ENCODE results near the gene GPI.
"Not testable (repeated sequence)": the region's sequence is repeated elsewhere in the genome, so short reads cannot be mapped to it uniquely, and the experiment has no call there.

Gene GPI

GRCh38 chr19:34366738-34367623 lies 2.0 kb downstream of the GPI start:
- in situ Hi-C loops (cut with MboI; ENCODE audit: low sequenced_read_pairs) = no loop called here

- in situ Hi-C loops (cut with MboI; ENCODE audit: low sequenced_read_pairs) = no loop called here
These were observed 2.6 kb downstream of the GPI start for GRCh38 chr19:34367624-34367957.

DNA sequence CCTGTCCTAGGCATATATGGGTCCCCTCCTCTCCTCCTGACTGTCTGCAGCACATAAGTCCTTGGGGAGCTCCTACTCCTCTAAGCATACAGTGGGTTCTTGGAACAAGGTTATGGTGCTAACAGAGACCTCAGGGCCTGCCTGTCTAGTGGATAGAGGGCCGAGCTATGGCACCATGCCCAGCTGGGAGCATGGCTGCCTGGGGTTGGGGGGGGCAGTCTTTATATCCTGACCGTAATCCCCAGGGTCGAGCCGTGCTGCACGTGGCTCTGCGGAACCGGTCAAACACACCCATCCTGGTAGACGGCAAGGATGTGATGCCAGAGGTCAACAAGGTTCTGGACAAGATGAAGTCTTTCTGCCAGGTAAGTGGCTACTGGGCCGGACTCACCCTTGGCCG lies 3.3 kb downstream of the GPI start:
- in situ Hi-C loops (cut with MboI; ENCODE audit: low sequenced_read_pairs) = no loop called here

DNA sequence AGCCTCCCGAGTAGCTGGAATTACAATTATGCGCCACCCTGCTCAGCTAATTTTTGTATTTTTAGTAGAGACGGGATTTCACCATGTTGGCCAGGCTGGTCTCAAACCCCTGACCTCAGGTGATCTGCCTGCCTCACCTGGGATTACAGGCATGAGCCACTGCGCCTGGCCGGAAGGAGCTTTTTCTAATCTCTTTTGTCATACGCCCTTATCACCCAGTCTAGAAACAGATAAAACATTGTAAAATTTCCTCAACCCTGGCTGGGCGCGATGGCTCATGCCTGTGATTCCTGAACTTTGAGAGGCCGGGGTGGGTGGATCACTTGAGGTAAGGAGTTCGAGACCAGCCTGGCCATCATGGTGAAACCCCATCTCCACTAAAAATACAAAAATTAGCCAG lies 4.2 kb downstream of the GPI start:
- in situ Hi-C loops (cut with MboI; ENCODE audit: low sequenced_read_pairs) = not testable (repeated sequence)

- in situ Hi-C loops (cut with MboI; ENCODE audit: low sequenced_read_pairs) = no loop called here
These were observed 5.1 kb downstream of the GPI start for GRCh38 chr19:34370117-34370516.

DNA sequence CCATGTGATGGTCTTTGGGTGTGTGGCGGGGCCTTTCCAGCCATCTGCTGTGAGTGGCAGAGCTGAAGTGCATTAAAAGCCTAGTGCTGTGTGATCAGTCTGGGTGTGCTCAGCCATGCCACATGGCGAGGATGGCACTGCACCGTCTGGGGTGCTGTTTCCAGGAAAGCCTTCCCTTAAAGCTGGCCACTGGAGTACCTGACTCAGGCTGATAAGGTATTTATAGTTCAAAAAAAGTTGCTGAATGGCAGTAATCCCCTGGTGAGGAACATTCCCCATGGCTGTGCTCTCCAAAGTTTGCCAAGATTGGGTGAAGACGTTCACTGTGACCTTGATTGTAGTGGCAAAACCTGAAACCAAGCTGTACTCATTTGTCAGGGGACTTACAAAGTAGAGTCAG lies 6.0 kb downstream of the GPI start:
- in situ Hi-C loops (cut with MboI; ENCODE audit: low sequenced_read_pairs) = no loop called here

DNA sequence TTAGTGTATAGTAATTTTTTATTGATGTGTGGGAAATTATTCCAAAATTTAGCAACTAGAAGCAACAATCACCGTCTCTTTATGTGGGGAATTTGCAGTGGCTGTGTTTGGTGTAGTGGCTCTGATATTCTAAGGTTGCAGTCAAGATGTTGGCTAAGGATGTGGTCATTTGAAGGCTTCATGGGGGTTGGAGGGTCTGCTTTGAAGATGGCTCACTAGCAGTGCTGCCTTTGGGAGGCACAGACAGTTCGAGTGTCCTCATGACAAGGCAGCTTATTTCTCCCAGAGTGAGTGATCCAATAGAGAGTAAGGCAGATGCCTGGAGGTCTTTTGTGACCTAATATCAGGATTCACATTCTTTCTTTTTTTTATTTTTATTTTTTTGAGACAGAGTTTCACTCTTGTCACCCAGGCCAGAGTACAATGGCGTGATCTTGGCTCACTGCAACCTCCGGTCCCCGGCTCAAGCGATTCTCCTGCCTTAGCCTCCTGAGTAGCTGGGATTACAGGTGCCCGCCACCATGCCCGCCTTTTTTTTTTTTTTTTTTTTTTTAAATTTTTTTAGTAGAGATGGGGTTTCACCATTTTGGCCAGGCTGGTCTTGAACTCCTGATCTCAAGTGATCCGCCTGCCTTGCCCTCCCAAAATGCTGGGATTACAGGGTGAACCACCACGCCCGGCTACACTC lies 8.7 kb downstream of the GPI start:
- in situ Hi-C loops (cut with MboI; ENCODE audit: low sequenced_read_pairs) = no loop called here

GRCh38 chr19:34375598-34375997 lies 10.6 kb downstream of the GPI start:
- in situ Hi-C loops (cut with MboI; ENCODE audit: low sequenced_read_pairs) = no loop called here

DNA sequence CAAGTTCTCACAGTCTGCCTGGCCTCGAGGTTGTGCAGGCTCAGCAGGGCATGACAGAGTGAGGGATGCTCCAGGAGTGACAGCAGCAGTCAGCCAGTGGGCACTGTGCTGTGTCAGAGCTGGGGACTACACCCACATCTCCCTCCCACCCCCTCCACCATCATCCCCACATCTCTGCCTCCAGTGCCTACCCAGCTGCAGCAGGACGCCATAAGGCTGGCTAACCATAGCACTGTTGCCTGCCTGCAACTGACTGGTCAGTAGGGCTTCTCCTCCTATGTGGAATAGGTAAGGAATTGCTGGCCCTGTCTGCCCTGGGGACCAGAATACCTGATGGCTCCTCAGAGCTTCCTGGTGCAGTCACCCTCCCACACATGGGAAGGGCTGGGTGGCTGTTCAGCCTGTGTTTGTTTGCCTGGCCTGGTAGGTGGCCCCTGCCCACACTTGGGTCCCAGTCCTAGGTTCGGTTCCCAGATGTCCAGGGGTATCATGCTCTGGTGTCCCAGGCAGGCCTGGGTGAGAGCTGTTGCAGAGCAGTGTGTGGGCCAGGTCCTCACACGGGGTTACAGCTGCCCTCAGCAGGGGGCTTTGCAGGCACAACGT lies 15.7 kb downstream of the GPI start:
- in situ Hi-C loops (cut with MboI; ENCODE audit: low sequenced_read_pairs) = no loop called here

- in situ Hi-C loops (cut with MboI; ENCODE audit: low sequenced_read_pairs) = no loop called here
These were observed 16.6 kb downstream of the GPI start for GRCh38 chr19:34381399-34382251.

DNA sequence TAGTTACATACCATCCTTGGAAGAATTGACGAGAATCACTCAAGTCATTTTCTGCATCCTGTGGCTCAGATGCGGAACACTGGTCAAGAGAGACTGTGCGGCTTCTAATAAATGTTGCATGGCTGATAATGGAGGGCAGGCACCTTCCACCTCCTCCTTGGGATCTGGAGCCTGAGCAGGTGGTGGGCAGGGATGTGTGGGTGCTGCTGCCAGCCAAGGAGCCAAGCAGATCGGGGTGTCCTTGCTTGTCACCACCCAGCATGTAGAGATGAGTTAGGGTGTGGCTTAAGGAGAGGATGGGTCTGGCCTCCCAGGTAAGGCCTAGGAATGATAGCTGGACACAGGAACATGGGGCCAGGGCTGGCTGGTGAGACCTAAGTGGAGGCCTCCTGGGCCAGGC lies 17.5 kb downstream of the GPI start:
- in situ Hi-C loops (cut with MboI; ENCODE audit: low sequenced_read_pairs) = no loop called here

GRCh38 chr19:34383599-34383998 lies 18.6 kb downstream of the GPI start:
- in situ Hi-C loops (cut with MboI; ENCODE audit: low sequenced_read_pairs) = no loop called here

- in situ Hi-C loops (cut with MboI; ENCODE audit: low sequenced_read_pairs) = no loop called here
These were observed 21.8 kb downstream of the GPI start for GRCh38 chr19:34386645-34387445.

DNA sequence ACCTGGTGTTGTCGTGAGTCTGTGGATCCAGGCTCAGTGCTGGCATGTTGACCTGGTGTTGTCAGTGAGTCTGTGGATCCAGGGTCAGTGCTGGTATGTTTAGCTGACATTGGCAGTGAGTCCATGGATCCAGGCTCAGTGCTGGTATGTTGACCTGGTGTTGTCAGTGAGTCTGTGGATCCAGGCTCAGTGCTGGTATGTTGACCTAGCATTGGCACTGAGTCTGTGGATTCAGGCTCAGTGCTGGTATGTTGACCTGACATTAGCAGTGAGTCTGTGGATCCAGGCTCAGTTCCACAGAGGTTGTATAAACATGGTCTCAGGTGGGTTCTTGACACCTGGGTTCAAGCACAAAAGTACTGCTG lies 22.4 kb downstream of the GPI start:
- in situ Hi-C loops (cut with MboI; ENCODE audit: low sequenced_read_pairs) = no loop called here

DNA sequence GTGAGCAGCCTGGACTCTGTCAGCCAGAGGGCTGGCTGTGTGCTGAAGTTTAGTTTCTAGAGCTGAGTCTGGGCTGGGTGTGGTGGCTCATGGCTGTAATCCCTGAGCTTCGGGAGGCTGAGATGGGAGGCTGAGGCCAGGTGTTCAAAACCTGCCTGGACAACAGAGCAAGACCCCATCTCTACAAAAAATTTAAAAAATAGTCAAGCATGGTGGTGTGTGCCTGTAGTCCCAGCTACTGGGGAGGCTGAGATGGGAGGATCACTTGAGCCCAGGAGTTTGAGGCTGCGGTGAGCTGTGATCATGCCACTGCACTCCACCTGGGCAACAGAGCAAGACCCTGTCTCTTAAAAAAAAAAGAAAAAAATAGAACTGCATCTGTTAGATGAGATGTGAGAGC lies 23.7 kb downstream of the GPI start:
- in situ Hi-C loops (cut with MboI; ENCODE audit: low sequenced_read_pairs) = not testable (repeated sequence)

DNA sequence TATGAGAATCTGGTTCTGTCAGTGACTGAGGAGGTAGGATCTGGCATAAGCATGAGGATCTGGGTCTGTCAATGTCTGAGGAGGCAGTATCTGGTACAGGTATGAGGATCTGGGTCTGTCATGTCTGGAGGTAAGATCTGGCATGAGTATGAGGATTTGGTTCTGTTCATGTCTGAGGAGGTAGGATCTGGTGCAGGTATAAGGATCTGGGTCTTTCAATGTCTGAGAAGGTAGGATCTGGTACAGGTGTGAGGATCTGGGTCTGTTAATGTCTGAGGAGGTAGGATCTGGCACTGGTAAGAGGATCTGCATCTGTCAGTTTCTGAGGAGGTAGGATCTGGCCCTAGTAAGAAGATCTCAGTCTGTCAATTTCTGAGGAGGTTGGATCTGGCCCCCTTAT lies 26.8 kb downstream of the GPI start:
- in situ Hi-C loops (cut with MboI; ENCODE audit: low sequenced_read_pairs) = no loop called here

DNA sequence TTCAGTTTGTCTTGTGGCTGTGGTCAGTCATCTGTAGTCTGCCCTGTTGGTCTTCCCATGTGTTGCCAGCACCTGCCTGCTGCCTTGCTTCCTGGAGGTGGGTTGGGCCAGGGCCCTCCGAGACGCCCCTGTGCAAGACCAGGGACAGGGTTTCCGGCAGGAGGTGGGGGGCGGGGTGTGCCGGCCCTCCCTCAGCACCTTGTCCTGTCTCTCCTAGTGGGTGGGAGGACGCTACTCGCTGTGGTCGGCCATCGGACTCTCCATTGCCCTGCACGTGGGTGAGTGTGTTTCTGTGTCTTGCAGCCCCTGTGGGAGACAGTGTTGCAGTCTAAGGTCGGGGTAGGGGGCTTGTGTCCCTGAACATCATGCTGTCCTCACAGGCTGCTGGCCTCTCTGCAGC lies 28.0 kb downstream of the GPI start:
- in situ Hi-C loops (cut with MboI; ENCODE audit: low sequenced_read_pairs) = no loop called here

DNA sequence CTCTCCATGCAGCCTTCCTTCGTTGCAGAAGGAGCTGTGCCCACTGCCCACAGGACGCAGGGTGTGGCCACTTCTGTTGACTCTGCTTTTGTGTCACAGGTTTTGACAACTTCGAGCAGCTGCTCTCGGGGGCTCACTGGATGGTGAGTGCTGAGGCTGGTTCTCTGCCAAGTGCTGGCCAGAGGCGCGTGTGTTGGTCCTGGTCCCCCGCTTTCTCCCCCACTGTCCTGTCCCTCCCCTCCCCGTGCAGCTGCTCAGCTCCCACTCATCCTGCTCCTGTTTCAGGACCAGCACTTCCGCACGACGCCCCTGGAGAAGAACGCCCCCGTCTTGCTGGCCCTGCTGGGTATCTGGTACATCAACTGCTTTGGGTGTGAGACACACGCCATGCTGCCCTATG lies 28.6 kb downstream of the GPI start:
- in situ Hi-C loops (cut with MboI; ENCODE audit: low sequenced_read_pairs) = no loop called here

DNA sequence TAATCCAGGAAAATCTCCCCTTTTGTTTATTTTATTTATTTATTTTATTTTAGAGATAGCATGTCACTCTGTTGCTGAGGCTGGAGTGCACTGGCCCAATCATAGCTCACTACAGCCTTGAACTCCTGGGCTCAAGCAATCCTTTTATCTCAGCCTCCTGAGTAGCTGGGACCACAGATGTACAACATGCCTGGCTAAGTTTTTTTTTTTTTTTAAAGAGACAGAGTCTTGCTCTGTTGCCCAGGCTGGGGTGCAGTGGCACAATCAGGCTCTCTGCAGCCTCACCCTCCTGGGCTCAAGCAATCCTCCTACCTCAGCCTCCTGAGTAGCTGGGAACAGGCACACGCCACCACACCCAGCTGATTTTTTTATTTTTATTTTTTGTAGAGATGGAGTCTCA lies 32.9 kb downstream of the GPI start:
- in situ Hi-C loops (cut with MboI; ENCODE audit: low sequenced_read_pairs) = no loop called here

DNA sequence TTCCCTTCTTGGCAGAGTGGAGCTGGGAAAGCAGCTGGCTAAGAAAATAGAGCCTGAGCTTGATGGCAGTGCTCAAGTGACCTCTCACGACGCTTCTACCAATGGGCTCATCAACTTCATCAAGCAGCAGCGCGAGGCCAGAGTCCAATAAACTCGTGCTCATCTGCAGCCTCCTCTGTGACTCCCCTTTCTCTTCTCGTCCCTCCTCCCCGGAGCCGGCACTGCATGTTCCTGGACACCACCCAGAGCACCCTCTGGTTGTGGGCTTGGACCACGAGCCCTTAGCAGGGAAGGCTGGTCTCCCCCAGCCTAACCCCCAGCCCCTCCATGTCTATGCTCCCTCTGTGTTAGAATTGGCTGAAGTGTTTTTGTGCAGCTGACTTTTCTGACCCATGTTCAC lies 34.9 kb downstream of the GPI start:
- in situ Hi-C loops (cut with MboI; ENCODE audit: low sequenced_read_pairs) = no loop called here

DNA sequence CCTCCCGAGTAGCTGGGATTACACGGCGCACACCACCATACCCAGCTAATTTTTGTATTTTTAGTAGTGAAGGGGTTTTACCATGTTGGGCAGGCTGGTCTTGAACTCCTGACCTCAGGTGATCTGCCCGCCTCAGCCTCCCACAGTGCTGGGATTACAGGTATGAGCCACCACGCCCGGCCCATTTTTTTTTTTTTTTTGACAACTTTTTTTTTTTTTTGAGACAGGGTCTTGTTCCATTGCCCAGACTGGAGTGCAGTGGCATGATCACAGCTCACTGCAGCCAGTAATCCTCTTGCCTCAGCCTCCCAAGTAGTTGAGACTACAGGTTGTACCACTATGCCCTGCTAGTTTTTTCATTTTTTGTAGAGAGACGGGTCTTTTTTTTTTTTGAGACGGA lies 35.8 kb downstream of the GPI start:
- in situ Hi-C loops (cut with MboI; ENCODE audit: low sequenced_read_pairs) = not testable (repeated sequence)

Data from HL-60/S4 treated with retinoic acid at 250 ng/mL for 4 days and 3 days (cell line).